Measurements from ENCODE around the gene CCDC40. TPM values are rescaled to one million over a fixed set of nuclear protein-coding genes. Genes with fewer than 3 reads are reported as not detected.

CCDC40 gene
- total RNA-seq (ENCODE audit: low replicate concordance): 1.8 and 4.2 TPM in 2 replicates

GRCh38 chr17:80035937-80036714 lies at the start of gene CCDC40:
Gene CCDC40, plus strand, starts transcription at chr17:80036642. Its CDS starts 21 bp downstream, at chr17:80036663.

DNA sequence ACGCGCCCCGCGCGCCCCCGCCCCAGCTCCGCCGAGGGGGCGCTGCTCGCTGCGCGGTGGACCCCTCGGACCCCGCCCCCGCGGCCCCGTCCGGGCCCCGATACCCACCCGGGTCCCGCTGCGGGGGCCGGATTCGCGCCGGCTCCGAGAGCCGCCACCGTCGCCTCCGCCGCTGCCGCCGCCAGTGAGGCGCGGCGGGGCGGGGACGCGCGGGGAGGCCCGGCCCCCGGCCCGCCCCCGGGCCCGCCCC lies 830 bp upstream of the CCDC40 start, which contains the start of gene TBC1D16:
TSS of gene TBC1D16 (minus strand) at position 186 of the 250 bp plus-strand sequence. CDS start 22,325 bp downstream, outside the sequence.

GRCh38 chr17:80101011-80101945 lies 64.8 kb downstream of the CCDC40 start, which contains the start of gene GAA:
Gene GAA, plus strand, starts transcription at chr17:80101581. Its CDS starts 3,006 bp downstream, at chr17:80104587.

GRCh38 chr17:80147035-80147822 lies 110.8 kb downstream of the CCDC40 start, which contains the start of gene EIF4A3:
Gene EIF4A3, minus strand, starts transcription at chr17:80147128. Its CDS starts 167 bp downstream, at chr17:80146961.

Other genes with a start within 250 kb of the CCDC40 start
- gene CBX8, start 239.6 kb upstream of the CCDC40 start, total RNA-seq (ENCODE audit: low replicate concordance): 4.2 and 6.1 TPM in 2 replicates
- gene CBX4, start 197.2 kb upstream of the CCDC40 start, total RNA-seq (ENCODE audit: low replicate concordance): 6.7 and 9.7 TPM in 2 replicates
- 30.0 and 48.4 TPM in 2 replicates for gene TBC1D16, start 770 bp upstream of the CCDC40 start, total RNA-seq (ENCODE audit: low replicate concordance)
- gene GAA, start 64.9 kb downstream of the CCDC40 start, total RNA-seq (ENCODE audit: low replicate concordance): 10.1 and 17.1 TPM in 2 replicates
- 97.9 and 194 TPM in 2 replicates for gene EIF4A3, start 110.5 kb downstream of the CCDC40 start, total RNA-seq (ENCODE audit: low replicate concordance)
- under 0.01 and 0.12 TPM in 2 replicates for gene CARD14, start 133.4 kb downstream of the CCDC40 start, total RNA-seq (ENCODE audit: low replicate concordance)
- gene SGSH, start 183.7 kb downstream of the CCDC40 start, total RNA-seq (ENCODE audit: low replicate concordance): 10.4 and 16.5 TPM in 2 replicates
- gene SLC26A11, start 183.8 kb downstream of the CCDC40 start, total RNA-seq (ENCODE audit: low replicate concordance): 5.9 TPM in 2 replicates
- gene RNF213, start 224.2 kb downstream of the CCDC40 start, total RNA-seq (ENCODE audit: low replicate concordance): 64.0 and 251 TPM in 2 replicates

Measured in smooth muscle cell of the coronary artery (primary cell).